Activated naive CD4-positive, alpha-beta T cell treated with anti-CD3 and anti-CD28 coated beads, Interleukin-2, amount 50 U/mL, for 24 hours (primary cell): ENCODE measurements around the gene HAP1.
"Not testable (repeated sequence)": the region's sequence is repeated elsewhere in the genome, so short reads cannot be mapped to it uniquely, and the experiment has no call there.

Experiments used
- H3K27ac Mint-ChIP-seq: one replicate; pipeline ENCODE4 v1.8.0; 2021; ENCODE audit warnings: mild to moderate bottlenecking, mixed read lengths
- H3K27me3 Mint-ChIP-seq: one replicate; pipeline ENCODE4 v1.8.0; 2021; ENCODE audit warnings: mixed read lengths
- H3K36me3 Mint-ChIP-seq: one replicate; pipeline ENCODE4 v1.8.0; 2021; ENCODE audit warnings: mixed read lengths
- H3K4me1 Mint-ChIP-seq: one replicate; pipeline ENCODE4 v1.8.0; 2021; ENCODE audit warnings: mixed read lengths
- H3K4me3 Mint-ChIP-seq: one replicate; pipeline ENCODE4 v1.8.0; 2021; ENCODE audit warnings: mild to moderate bottlenecking, mixed read lengths
- H3K9me3 Mint-ChIP-seq: one replicate; pipeline ENCODE4 v1.8.0; 2021; ENCODE audit warnings: mixed read lengths

HAP1 gene

DNA sequence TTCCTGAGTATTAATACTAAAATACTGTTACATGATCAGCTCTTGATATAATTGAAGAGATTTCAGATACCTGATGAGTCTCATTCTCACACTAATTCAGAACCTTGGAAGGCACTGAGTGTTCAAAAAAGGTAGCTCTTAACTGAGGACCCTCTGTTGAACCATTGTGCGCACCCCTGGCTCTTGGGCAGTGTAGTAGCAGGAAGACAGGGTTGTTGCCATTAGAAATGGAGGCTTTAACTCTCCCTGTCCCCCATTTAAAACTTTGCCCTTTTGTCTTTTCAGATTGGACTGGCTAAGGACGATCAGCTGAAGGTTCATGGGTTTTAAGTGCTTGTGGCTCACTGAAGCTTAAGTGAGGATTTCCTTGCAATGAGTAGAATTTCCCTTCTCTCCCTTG is 43.9 kb downstream of the HAP1 start:
- Mint-ChIP-seq H3K27me3 (no peaks in the 10 kb centered on the region), H3K9me3 (no peaks in the 10 kb centered on the region), H3K4me1 (peaks cover 29% of the 10 kb centered on the region), H3K27ac (peak overlapping the region; percentile 89), H3K36me3 (peaks cover 31% of the 10 kb centered on the region), H3K4me3 (peak overlapping the region; percentile 99)

DNA sequence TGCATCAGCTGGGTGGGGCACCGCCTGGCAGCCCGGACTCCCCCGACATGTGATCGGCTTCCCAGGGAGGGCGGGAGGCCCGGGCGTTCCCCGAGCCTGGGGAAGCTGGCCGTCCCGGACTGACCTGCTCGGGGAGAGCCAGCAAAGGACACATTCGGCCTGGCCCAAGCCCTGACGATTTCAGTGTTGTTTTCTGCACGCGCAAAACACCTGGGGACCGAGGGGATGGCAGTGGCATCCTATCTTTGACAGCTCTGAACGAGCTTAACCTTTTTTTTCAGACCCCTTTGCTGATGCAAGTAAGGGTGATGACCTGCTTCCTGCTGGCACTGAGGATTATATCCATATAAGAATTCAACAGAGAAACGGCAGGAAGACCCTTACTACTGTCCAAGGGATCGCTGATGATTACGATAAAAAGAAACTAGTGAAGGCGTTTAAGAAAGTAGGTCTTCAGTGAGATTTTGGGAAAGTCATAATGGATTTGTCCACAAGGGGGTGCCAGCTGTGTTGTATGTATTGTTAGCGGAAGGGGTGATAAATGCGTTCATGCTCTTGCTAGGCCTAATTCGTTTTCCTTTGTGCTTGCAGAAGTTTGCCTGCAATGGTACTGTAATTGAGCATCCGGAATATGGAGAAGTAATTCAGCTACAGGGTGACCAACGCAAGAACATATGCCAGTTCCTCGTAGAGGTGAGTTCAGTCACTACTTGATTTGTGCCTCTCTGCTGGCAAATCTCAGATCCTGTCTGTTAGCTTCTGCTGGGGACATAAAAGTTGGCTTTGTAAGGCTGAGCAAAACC is 44.7 kb downstream of the HAP1 start:
- H3K4me3 Mint-ChIP-seq = peak overlapping the region; percentile 99
- H3K4me1 Mint-ChIP-seq = peaks cover 25% of the 10 kb centered on the region
- H3K27me3 Mint-ChIP-seq = no peaks in the 10 kb centered on the region
- no peaks in the 10 kb centered on the region for H3K9me3 Mint-ChIP-seq
- peaks cover 31% of the 10 kb centered on the region for H3K36me3 Mint-ChIP-seq
- H3K27ac Mint-ChIP-seq = peak overlapping the region; percentile 89

DNA sequence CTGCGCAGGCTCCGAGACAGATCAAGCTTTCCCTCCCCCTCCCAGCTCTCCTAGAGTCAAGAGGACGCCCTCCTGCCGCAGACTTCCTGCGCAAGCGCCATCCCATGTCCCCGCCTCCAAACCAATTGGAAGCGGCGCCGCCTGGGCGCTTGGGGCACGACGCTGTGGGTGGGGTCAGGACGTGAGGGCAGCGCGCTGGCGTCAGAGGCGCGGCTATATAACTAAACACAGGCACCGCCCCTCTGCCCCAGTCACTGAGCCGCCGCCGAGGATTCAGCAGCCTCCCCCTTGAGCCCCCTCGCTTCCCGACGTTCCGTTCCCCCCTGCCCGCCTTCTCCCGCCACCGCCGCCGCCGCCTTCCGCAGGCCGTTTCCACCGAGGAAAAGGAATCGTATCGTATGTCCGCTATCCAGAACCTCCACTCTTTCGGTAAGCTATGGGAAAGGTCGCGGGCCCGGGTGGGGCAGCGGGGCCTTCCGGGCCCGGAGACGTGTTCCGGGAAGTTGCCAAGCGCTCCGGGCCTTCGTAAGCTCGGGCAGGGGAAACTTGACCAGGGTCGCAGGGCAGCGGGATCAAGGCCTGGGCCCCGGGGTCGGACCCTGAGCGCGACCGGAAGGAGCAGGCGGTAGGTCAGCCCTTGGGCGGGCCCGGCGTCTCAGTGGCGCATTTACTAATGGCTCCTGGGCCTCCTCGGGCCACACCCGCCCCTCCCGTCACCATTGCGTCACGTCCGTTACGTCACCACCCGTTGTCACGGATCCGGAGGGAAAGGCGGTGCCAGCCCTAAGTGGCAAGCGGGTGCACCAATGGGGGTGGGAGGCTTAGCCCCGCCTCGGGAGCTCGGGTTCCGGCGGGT is 45.6 kb downstream of the HAP1 start, which contains the start of gene EIF1:
Gene EIF1 (plus strand): TSS at position 245 of the 856 bp plus-strand sequence. CDS start 154 bp downstream, at position 399.
- H3K9me3 Mint-ChIP-seq = no peaks in the 10 kb centered on the region
- H3K4me1 Mint-ChIP-seq = peaks cover 25% of the 10 kb centered on the region
- peak within 1 kb of the TSS; percentile 89 for H3K27ac Mint-ChIP-seq
- H3K36me3 Mint-ChIP-seq = peaks cover 27% of the 10 kb centered on the region
- H3K27me3 Mint-ChIP-seq = no peaks in the 10 kb centered on the region
- peak within 1 kb of the TSS; percentile 99 for H3K4me3 Mint-ChIP-seq

DNA sequence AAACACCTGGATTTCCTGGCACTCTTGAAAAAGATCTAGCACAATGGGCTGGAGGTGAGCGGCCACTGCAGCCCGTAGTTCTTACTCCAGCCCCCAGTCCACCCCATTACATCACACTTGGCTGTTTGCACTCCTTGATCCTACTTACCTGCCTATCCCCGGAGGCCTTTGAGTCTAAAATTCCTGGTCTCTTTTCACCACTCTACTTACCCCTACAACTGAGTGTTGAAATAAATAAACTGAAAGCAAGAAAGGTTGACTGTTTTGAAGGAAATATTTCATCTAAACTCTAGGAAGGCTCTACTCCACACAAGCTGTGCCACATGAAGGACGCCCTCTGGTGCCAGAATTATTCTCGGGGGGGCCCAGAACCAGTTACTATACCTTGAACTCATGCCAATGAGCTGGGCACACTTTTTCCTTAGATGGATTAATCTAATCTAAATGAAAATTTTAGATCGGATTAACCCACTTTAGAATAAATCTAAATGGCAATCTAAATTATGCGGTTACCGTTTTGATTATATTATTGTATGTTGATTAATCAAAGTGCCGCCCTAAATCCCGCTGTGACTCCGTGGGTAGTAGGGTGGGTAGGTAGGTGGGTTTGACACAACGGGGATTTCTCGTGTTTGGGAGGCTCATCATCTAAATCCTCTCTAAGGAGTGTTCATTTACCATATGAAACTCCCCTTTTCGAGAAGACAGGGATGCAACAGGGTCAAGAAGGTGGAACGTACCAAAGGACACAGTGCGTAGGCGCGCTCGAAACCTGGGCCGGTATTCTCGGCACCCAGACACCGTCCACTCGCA is 46.4 kb downstream of the HAP1 start:
- Mint-ChIP-seq H3K36me3 (peaks cover 26% of the 10 kb centered on the region), H3K4me1 (peaks cover 25% of the 10 kb centered on the region), H3K4me3 (peak overlapping the region; percentile 99), H3K27me3 (no peaks in the 10 kb centered on the region), H3K27ac (peak overlapping the region; percentile 89), H3K9me3 (no peaks in the 10 kb centered on the region)

GRCh38 chr17:41686281-41686680 is 48.2 kb downstream of the HAP1 start:
- Mint-ChIP-seq H3K27ac (peak overlapping the region; percentile 41), H3K4me3 (no peak overlapping the region), H3K9me3 (no peaks in the 10 kb centered on the region), H3K36me3 (peaks cover 17% of the 10 kb centered on the region), H3K27me3 (no peaks in the 10 kb centered on the region), H3K4me1 (peaks cover 10% of the 10 kb centered on the region)

- H3K27me3 Mint-ChIP-seq, H3K4me3 Mint-ChIP-seq, H3K9me3 Mint-ChIP-seq: not testable (repeated sequence)
- H3K27ac Mint-ChIP-seq = peak overlapping the region; percentile 27
- H3K36me3 Mint-ChIP-seq = peaks cover 12% of the 10 kb centered on the region
- H3K4me1 Mint-ChIP-seq = peaks cover 10% of the 10 kb centered on the region
Observed at GRCh38 chr17:41685753-41686152, 48.7 kb downstream of the HAP1 start.

GRCh38 chr17:41684035-41684434 is 50.4 kb downstream of the HAP1 start:
- H3K36me3 Mint-ChIP-seq = no peaks in the 10 kb centered on the region
- no peak overlapping the region for H3K27ac Mint-ChIP-seq
- peaks cover 17% of the 10 kb centered on the region for H3K4me1 Mint-ChIP-seq
- no peaks in the 10 kb centered on the region for H3K27me3 Mint-ChIP-seq
- H3K4me3 Mint-ChIP-seq = no peak overlapping the region
- no peaks in the 10 kb centered on the region for H3K9me3 Mint-ChIP-seq

- H3K4me1 Mint-ChIP-seq = peaks cover 22% of the 10 kb centered on the region
- peak overlapping the region; percentile 30 for H3K27ac Mint-ChIP-seq
- H3K4me3 Mint-ChIP-seq = no peak overlapping the region
- H3K36me3 Mint-ChIP-seq = peaks cover under 1% of the 10 kb centered on the region
- H3K9me3 Mint-ChIP-seq = no peaks in the 10 kb centered on the region
- H3K27me3 Mint-ChIP-seq = no peaks in the 10 kb centered on the region
Observed at GRCh38 chr17:41683441-41684007, 50.9 kb downstream of the HAP1 start.

- Mint-ChIP-seq H3K9me3 (no peaks in the 10 kb centered on the region), H3K27me3 (no peaks in the 10 kb centered on the region), H3K36me3 (peaks cover 2% of the 10 kb centered on the region), H3K27ac (peak overlapping the region; percentile 32), H3K4me1 (peaks cover 25% of the 10 kb centered on the region), H3K4me3 (no peak overlapping the region)
Observed at GRCh38 chr17:41682631-41683030, 51.8 kb downstream of the HAP1 start.

DNA sequence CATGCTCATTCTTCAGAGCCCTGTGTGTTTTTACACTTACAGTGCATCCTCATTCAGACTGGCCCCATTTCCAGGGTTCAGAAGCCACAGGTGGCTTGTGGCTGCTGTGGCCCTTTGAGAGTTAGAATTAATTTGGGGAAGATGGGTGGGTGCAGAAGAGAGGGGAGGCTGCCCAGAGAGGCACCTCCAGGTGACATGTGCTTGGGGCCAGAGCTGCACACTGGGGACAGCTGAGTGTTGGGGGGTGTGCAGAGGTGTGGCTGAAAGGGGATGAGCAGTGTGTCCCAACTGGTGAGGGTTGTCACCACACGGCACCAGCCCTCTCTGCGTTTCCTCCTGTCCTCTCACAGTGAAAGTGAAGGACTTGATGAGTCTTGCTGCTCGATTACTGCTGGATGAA is 52.7 kb downstream of the HAP1 start:
- Mint-ChIP-seq H3K27ac (no peak overlapping the region), H3K9me3 (no peaks in the 10 kb centered on the region), H3K36me3 (peaks cover 2% of the 10 kb centered on the region), H3K4me3 (no peak overlapping the region), H3K27me3 (no peaks in the 10 kb centered on the region), H3K4me1 (peaks cover 29% of the 10 kb centered on the region)

GRCh38 chr17:41680426-41681040 is 53.9 kb downstream of the HAP1 start:
- Mint-ChIP-seq H3K27me3 (no peaks in the 10 kb centered on the region), H3K36me3 (peaks cover 2% of the 10 kb centered on the region), H3K9me3 (no peaks in the 10 kb centered on the region), H3K4me1 (peaks cover 39% of the 10 kb centered on the region), H3K4me3 (no peak overlapping the region), H3K27ac (no peak overlapping the region)

DNA sequence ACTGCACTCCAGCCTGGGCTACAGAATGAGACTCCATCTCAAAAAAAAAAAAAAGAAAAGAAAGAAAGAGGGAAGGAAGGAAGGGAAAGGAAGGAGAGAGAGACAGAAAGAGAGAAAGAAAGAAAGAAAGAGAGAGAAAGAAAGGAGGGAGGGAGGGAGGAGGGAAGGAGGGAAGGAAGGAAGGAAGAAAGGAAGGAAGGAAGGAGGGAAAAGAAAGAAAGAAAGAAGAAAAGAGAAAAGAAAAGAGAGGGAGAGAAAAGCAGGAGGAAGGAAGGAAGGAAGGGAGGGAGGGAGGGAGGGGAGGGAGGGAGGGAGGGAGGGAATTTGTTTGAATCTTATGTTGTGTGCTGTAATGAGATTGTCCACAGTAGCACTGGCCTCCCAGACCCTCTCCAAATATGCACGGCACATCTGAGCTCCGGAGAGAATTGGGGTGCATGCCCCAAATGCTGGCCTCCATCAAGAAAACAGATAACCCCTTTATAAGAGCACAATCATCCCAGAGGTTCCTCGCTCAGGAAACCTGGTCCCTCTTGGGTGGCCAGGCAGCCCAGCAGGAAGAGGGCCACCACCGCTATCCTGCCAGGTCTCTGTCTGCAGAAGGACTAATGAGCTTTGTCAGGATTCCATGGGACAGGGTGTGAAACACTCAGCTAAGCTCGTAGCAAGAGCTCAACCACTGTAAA is 54.6 kb downstream of the HAP1 start:
- H3K4me1 Mint-ChIP-seq = peaks cover 39% of the 10 kb centered on the region

GRCh38 chr17:41678907-41679739 is 55.3 kb downstream of the HAP1 start:
- Mint-ChIP-seq H3K4me1 (peaks cover 39% of the 10 kb centered on the region), H3K9me3 (no peaks in the 10 kb centered on the region), H3K27me3 (no peaks in the 10 kb centered on the region), H3K27ac (peak overlapping the region; percentile 99), H3K36me3 (peaks cover 2% of the 10 kb centered on the region), H3K4me3 (peak overlapping the region; percentile 92)

More for the DNA sequence above, 54.6 kb downstream of the HAP1 start:
- Mint-ChIP-seq H3K27me3 (no peaks in the 10 kb centered on the region), H3K9me3 (no peaks in the 10 kb centered on the region), H3K27ac (peak overlapping the region; percentile 99), H3K36me3 (peaks cover 2% of the 10 kb centered on the region), H3K4me3 (peak overlapping the region; percentile 92)
